Loucy (cell line): ENCODE data around the gene TMTC1.

Source experiments
- CTCF ChIP-seq: fragments of 200-600 bp; sonication (generic); conservative IDR thresholded peaks from 2 replicates; pipeline ENCODE4 v1.5.1; 2014; ENCODE audit warnings: mild to moderate bottlenecking, antibody characterized with exemption, low read length
- EZH2phosphoT487 ChIP-seq: fragments of 200-600 bp; IDR thresholded peaks from 2 replicates; pipeline ENCODE4 v1.6.1; 2018; ENCODE audit warnings: antibody characterized with exemption, mild to moderate bottlenecking, moderate library complexity, borderline replicate concordance

GRCh38 chr12:29662734-29663323 is 120.9 kb downstream of the TMTC1 start:
- TF ChIP-seq CTCF (no peak), EZH2phosphoT487 (no peak)
